CD4-positive, alpha-beta T cell treated with Interferon gamma for 1 hour (primary cell): ENCODE data around the gene KIF5C.
"Not testable (repeated sequence)": the region's sequence is repeated elsewhere in the genome, so short reads cannot be mapped to it uniquely, and the experiment has no call there.

Experiments
- DNase-seq: peaks from one replicate; pipeline ENCODE4 v3.0.0-alpha.2; 2020

Gene KIF5C

DNA sequence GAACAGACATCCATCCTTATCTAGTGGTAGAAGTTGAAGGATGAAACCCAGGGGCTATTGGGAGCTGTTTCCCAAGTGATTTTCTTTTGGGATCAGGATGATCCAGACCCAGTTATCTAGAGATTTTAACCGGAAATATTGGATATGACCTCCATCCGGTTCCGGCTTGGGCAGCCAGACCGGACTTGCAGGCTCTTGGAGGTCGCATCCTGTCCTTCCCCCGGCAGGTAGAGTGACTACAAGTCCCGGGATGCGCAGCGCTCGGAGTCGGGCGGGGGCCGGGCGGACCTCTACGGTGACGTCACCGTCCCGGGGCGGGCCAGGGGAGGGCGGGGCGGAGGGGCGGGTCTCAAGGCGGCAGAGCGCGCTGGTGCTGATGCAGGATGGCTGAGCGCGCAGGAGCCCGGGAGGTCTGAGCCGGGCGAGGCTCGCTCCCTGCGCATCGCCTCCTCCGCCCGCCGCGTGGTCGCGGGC, at the start of gene KIF5C:
Gene KIF5C, plus strand, starts transcription at position 360 of the 474 bp plus-strand sequence. CDS start 391 bp downstream, outside the sequence.
- DNase-seq, result peak; percentile 86

GRCh38 chr2:148826791-148827190, 48.2 kb upstream of the KIF5C start:
- no peak for DNase-seq

GRCh38 chr2:148828941-148829340, 46.1 kb upstream of the KIF5C start:
- no peak for DNase-seq

- no peak for DNase-seq
Observed at GRCh38 chr2:148829618-148830017, 45.4 kb upstream of the KIF5C start.

DNA sequence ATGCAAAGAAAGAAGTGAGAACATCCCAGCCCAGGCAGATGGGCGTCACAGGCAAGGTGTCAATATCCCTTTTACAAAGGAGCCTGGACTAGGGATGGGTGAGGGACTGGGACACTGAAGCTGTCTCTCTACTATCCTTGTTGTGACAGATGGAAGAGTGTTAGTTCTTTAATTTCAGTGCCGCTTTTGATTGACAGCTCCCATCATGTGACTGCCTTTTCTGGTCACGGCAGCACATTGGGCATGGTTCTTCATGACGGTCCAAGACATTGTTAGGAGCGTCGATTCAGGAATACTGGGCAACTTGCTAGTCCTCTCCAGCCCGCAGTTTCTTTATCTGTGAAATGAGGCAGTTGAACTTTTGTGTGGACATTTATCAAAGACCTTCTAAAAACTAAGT, 42.4 kb upstream of the KIF5C start:
- DNase-seq, result no peak

- DNase-seq, result no peak
Observed at GRCh38 chr2:148842050-148842449, 33.0 kb upstream of the KIF5C start.

- no peak for DNase-seq
Observed at GRCh38 chr2:148848146-148848545, 26.9 kb upstream of the KIF5C start.

GRCh38 chr2:148853458-148853857, 21.6 kb upstream of the KIF5C start:
- DNase-seq, result no peak

DNA sequence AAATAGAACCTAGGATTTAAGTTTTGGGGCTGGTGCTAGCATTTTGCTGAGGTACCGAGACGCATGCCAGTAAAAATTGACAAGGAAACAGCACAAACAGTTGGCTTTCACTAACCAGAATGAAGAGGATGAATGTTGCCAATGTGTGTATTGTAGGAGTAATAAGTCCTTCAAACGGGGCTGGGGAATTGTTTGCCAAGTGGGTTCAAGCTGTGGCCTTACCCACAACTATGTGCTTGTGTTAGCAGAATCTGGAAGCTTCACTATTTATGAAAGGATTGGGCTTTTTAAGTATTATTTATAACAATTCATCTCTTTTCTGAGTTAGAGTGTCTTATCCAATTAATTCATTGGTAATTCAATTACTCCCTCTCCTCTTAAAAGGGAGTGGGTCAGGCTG, 15.0 kb upstream of the KIF5C start:
- DNase-seq, result no peak

DNA sequence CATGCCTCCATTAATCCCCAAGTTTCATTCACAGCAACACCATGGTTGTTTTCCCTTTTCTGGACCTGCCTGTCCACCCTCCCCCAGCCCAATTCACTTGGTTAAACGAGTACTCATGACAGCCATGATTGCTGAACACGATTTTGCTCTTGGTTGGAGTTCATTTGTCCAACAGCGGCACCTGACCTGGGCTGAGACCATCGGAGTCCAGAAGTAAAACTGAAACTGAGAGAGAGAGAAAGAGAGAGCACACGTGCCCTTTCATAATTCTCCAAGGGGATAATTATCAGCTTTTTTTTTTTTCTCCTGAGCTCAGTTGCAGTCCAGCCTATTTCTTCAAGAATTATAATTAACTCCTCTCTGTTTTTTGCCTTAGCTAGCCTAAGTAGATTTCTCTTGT, 13.7 kb upstream of the KIF5C start:
- no peak for DNase-seq

- not testable (repeated sequence) for DNase-seq
Observed at GRCh38 chr2:148862478-148862877, 12.5 kb upstream of the KIF5C start.

DNA sequence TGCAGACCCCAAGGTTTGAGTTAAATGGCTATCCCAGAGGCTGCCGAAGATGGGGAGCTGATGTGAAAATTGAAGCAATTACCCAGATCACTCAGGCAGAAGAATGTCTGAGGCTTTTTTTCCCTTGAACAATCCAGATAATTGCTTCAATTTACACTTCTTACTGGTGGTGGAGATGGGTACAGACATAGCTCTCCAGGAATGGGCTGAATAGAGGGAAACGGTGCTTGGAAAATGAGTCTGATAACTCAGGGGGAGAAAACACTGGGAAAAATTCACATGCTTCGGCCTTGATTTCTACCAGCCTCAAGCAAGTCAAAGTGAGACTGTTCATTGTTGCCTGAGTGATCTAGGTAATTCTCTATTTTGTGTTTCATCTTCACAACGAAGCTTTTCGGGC, 9.5 kb upstream of the KIF5C start:
- no peak for DNase-seq

DNA sequence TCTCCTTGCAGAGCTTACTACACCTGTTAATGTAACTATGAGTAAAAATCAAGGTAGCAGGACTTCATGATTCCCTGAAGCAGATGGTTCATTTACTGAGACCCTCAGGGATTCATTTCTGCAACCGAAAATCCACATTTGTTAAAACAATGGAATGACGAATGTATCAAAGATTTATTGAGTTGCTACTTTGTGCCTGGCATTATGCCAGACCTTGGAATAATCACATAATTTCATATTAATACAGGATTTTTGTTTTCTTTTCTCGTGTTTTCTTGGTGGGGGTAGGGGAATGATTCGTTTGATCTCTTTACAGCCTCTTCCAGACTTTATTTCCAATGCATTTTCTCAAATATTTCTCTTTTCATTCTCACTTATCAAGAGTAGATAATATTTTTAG, 8.9 kb upstream of the KIF5C start:
- no peak for DNase-seq

DNA sequence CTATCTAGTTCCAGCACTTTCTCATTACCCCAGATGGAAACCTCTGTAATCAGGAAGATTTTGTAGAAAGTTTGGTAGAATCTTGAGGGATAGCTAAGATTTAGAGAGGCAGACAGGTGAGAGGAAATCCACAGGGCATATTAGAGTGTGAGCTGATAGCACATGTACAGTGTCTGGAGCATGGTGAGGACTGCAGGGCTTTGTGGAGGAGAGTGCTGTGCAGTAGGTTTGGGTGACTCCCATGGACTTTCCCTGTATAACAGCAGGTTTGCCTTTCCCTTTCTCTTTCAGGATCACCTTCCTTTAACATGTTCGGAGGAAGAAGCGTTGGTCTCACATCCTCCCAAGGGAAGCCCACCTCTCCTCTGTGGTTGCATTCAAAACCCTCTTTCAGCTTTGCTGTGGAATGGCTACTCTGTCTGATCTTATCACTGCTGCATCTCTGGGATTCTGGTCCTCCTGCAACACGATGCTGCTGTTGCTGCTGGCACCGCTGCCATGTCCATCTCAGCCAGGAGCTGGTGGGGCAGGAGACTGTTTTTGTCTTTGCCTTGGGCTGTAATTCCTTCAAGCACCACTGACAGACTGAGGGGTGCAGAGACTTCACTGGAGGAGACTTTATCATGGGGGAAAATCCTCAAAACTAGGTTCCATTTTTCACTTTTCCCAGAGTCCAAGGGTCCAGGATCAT, 7.8 kb upstream of the KIF5C start:
- no peak for DNase-seq

- no peak for DNase-seq
Observed at GRCh38 chr2:148875387-148876051, 492 bp downstream of the KIF5C start.

DNA sequence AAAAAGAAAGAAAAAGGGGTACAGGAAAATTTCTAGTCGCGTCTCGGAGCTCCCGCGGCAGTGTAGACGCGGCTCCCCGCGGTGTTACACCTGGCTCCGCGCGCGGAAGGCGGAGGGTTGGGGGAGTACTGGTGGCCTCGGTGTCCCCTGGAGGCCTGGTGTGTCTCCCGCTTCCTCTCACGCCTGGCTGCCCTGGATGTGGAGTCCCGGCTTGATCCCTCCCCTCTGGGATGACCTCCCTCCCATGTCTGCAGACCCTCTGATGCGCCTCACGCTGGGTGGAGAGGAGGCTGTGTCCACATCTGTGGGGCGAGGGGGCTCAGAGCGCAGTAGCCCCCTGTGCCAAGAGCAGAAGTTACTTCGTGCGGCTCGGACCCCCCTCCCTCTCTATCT, 1.2 kb downstream of the KIF5C start:
- DNase-seq, result no peak

GRCh38 chr2:148876595-148877402, 1.8 kb downstream of the KIF5C start:
- DNase-seq, result peak; percentile 45

GRCh38 chr2:148877403-148877740, 2.3 kb downstream of the KIF5C start:
- no peak for DNase-seq

- no peak for DNase-seq
Observed at GRCh38 chr2:148880636-148881035, 5.6 kb downstream of the KIF5C start.

GRCh38 chr2:148882051-148882450, 7.0 kb downstream of the KIF5C start:
- no peak for DNase-seq

DNA sequence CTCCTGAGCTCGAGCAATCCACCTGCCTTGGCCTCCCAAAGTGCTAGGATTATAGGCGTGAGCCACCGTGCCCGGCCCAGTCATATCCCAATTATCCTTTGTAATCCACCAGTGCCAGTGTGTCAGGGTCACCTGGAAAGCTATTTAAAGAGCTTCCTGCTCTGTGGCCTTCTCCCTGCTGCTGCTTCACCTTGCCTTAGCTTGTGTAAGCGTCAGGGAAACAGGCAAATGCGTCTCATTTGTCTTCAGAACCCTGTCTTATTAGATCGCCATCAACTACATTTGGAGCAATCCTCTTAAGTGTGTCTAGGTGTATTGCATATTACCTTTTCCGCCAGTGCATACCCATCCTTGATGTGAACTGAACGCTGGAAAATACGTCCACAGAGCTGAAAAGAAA, 10.2 kb downstream of the KIF5C start:
- no peak for DNase-seq

GRCh38 chr2:148885988-148886387, 11.0 kb downstream of the KIF5C start:
- DNase-seq, result no peak

DNA sequence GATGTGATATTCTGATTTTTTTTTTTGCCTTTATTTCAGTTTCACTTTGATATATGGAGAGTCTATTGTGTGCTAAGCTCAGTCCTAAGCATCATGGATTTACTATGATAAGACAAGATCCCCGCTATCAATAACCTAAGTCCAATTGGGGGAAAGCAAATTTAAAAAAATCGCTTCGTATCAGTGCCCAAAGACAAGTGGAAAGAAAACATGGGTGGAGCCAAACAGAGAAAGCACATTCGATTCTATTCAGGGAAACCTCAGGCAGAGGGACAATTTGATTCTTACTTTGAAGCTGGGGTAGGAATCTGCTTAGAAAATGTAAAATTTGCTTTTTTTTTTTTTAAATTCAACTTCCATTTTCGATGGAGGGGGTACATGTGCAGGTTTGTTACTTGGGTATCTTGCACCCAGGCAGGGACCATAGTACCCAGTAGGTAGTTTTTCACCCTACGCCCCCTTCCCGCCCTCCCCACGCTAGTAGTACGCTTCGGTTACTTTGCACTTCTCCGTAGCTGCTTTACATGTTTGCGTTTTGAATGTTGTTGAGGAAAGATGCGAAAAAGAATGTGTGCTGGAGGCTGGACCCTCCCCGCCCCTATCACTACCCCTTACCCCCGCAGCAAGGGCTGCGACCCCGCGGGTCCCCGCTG, 12.4 kb downstream of the KIF5C start:
- no peak for DNase-seq
